WTC11 (cell line): ENCODE results near the gene TBL1Y.

ENCODE experiments used
- CTCF ChIP-seq: fragments of 200-600 bp; IDR thresholded peaks from 2 replicates; pipeline ENCODE4 v1.8.0; 2022; ENCODE audit warnings: antibody characterized with exemption
- E2F1 ChIP-seq: sonication (generic); formaldehyde crosslinking; IDR thresholded peaks from 2 replicates; pipeline ENCODE4 v1.8.0; 2022; ENCODE audit warnings: mild to moderate bottlenecking, missing genetic modification reagents
- GABPB1 ChIP-seq: sonication (generic); formaldehyde crosslinking; IDR thresholded peaks from 2 replicates; pipeline ENCODE4 v1.8.1; 2023; ENCODE audit warnings: mild to moderate bottlenecking, missing genetic modification reagents
- MAX ChIP-seq: sonication (generic); formaldehyde crosslinking; IDR thresholded peaks from 2 replicates; pipeline ENCODE4 v1.8.0; 2022; ENCODE audit warnings: mild to moderate bottlenecking, missing genetic modification reagents
- MLX ChIP-seq: sonication (generic); formaldehyde crosslinking; IDR thresholded peaks from 2 replicates; pipeline ENCODE4 v1.8.1; 2023; ENCODE audit warnings: mild to moderate bottlenecking, missing genetic modification reagents, moderate library complexity
- MXD4 ChIP-seq: fragments of 250-450 bp; sonication (Bioruptor Pico); IDR thresholded peaks from 2 replicates; pipeline ENCODE4 v1.8.0; 2021; ENCODE audit warnings: mild to moderate bottlenecking, moderate library complexity, borderline replicate concordance
- RELA ChIP-seq: sonication (generic); formaldehyde crosslinking; IDR thresholded peaks from 2 replicates; pipeline ENCODE4 v1.8.1; 2022; ENCODE audit warnings: missing genetic modification reagents, mild to moderate bottlenecking, borderline replicate concordance
- SP1 ChIP-seq: sonication (generic); formaldehyde crosslinking; conservative IDR thresholded peaks from 2 replicates; pipeline ENCODE4 v1.8.1; 2022; ENCODE audit warnings: missing genetic modification reagents
- TCF7 ChIP-seq: sonication (generic); formaldehyde crosslinking; IDR thresholded peaks from 2 replicates; pipeline ENCODE4 v1.8.0; 2022; ENCODE audit warnings: mild to moderate bottlenecking, low read depth, missing genetic modification reagents, moderate library complexity
- TP53 ChIP-seq: sonication (generic); formaldehyde crosslinking; IDR thresholded peaks from 2 replicates; pipeline ENCODE4 v1.8.1; 2023; ENCODE audit warnings: mild to moderate bottlenecking, missing genetic modification reagents
- ZBTB43 ChIP-seq: sonication (generic); formaldehyde crosslinking; IDR thresholded peaks from 2 replicates; pipeline ENCODE4 v1.8.1; 2023; ENCODE audit warnings: mild to moderate bottlenecking, missing genetic modification reagents

- TF ChIP-seq CTCF (no peak), E2F1 (CRISPR knock-in tag) (no peak), GABPB1 (CRISPR knock-in tag) (no peak), MXD4 (CRISPR knock-in tag) (no peak), RELA (no peak), TCF7 (CRISPR knock-in tag) (no peak), MLX (CRISPR knock-in tag) (no peak), MAX (CRISPR knock-in tag) (no peak), TP53 (no peak), SP1 (no peak), ZBTB43 (CRISPR knock-in tag) (no peak)
Observed at GRCh38 chrY:7122202-7122601, 211.7 kb downstream of the TBL1Y start.
